Measurements from ENCODE around the gene SH3BP1. TPM values are rescaled to one million over a fixed set of nuclear protein-coding genes. Genes with fewer than 3 reads are reported as not detected.

Gene SH3BP1
- total and polyA plus RNA-seq, 2 of the 13 experiments (the other 11 are each of a cell fraction or from before 2014, with no cell fraction given) = 8.4 to 18.5 TPM

DNA sequence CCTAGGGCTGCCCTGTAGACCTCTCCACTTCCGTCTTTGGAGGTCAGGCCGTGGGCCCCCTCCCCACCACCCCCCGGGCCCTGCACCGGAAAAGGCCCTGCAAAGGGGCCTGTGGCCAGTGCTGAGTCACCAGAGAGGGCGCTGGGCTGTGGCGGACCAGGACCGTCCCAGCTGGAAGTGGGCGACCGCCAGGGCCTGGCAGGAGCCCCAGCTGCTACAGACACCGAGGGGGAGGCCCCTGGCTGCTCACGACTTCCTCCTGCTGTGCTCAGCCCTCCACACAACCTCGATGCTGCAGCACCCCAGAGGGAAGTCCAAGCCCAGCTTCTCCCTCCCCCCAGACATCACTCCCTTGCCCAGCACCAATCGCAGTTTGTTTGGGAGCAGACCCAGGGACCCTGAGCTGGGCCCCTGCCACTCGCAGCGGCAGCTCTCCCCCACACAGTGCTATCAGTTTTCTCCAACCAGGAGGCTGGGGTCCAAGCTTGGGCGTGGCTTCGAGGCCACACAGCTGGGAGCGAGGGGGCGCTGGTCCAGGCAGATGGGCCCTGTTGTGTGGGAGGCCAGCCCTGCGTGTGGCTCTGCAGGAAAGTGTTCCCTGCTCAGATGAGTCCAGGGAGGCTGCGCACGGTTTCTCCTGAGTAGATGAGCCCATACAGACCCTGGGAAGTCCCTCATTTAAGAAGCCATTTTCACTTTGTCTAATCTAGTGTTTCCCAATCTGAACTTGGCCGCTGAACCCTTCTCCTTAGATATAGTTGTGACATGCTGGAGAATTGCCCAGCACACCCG is 5.6 kb upstream of the SH3BP1 start (continued):
- TF ChIP-seq, protein P1, sequence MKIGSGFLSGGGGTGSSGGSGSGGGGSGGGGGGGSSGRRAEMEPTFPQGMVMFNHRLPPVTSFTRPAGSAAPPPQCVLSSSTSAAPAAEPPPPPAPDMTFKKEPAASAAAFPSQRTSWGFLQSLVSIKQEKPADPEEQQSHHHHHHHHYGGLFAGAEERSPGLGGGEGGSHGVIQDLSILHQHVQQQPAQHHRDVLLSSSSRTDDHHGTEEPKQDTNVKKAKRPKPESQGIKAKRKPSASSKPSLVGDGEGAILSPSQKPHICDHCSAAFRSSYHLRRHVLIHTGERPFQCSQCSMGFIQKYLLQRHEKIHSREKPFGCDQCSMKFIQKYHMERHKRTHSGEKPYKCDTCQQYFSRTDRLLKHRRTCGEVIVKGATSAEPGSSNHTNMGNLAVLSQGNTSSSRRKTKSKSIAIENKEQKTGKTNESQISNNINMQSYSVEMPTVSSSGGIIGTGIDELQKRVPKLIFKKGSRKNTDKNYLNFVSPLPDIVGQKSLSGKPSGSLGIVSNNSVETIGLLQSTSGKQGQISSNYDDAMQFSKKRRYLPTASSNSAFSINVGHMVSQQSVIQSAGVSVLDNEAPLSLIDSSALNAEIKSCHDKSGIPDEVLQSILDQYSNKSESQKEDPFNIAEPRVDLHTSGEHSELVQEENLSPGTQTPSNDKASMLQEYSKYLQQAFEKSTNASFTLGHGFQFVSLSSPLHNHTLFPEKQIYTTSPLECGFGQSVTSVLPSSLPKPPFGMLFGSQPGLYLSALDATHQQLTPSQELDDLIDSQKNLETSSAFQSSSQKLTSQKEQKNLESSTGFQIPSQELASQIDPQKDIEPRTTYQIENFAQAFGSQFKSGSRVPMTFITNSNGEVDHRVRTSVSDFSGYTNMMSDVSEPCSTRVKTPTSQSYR (CRISPR knock-in tag; IDR thresholded peaks at IDR 0.05; ENCODE audit: borderline replicate concordance) = peak; percentile 27
- TF ChIP-seq ELF4 (CRISPR knock-in tag; IDR thresholded peaks at IDR 0.05; ENCODE audit: borderline replicate concordance) (peak; percentile 59; the same call in 1 of the 2 replicates), POLR2G (IDR thresholded peaks at IDR 0.05; ENCODE audit: low read depth, low read length) (peak; percentile 87), ZNF703 (CRISPR knock-in tag; IDR thresholded peaks at IDR 0.05; ENCODE audit: borderline replicate concordance) (no peak), ZNF501 (CRISPR knock-in tag; IDR thresholded peaks at IDR 0.05) (peak; percentile 68), POLR2AphosphoS2 (IDR thresholded peaks at IDR 0.05; ENCODE audit: low read depth, low read length) (no peak), STAT5B (CRISPR knock-in tag; IDR thresholded peaks at IDR 0.05) (no peak), RFX3 (CRISPR knock-in tag; IDR thresholded peaks at IDR 0.05) (no peak), ZNF792 (CRISPR knock-in tag; IDR thresholded peaks at IDR 0.05) (no peak; the same call in 1 of the 2 replicates), SNAI1 (CRISPR knock-in tag; IDR thresholded peaks at IDR 0.05; ENCODE audit: borderline replicate concordance) (0 out of 2 replicates have a peak, but pooled peaks have one; percentile 52), EZH2 (conservative IDR thresholded peaks at IDR 0.05; ENCODE audit: low read depth, low read length) (no peak), RORA (CRISPR knock-in tag; IDR thresholded peaks at IDR 0.05) (no peak), ZEB1 (IDR thresholded peaks at IDR 0.05; ENCODE audit: insufficient replicate concordance, low read depth) (no peak), NRL (CRISPR knock-in tag; IDR thresholded peaks at IDR 0.05; ENCODE audit: borderline replicate concordance) (peak; percentile 17; the same call in 1 of the 2 replicates), FLYWCH1 (CRISPR knock-in tag; IDR thresholded peaks at IDR 0.05) (no peak; the same call in 1 of the 2 replicates), ZNF343 (CRISPR knock-in tag; IDR thresholded peaks at IDR 0.05) (no peak), AKAP8 (CRISPR knock-in tag; IDR thresholded peaks at IDR 0.05) (peak; percentile 97), HES4 (CRISPR knock-in tag; IDR thresholded peaks at IDR 0.05; ENCODE audit: borderline replicate concordance) (peak; percentile 24; the same call in 1 of the 2 replicates), SIN3B (IDR thresholded peaks at IDR 0.05; ENCODE audit: low read length) (no peak), SATB2 (CRISPR knock-in tag; IDR thresholded peaks at IDR 0.05) (no peak), ZFP36L2 (CRISPR knock-in tag; IDR thresholded peaks at IDR 0.05) (no peak)
- TF ChIP-seq, protein P2, sequence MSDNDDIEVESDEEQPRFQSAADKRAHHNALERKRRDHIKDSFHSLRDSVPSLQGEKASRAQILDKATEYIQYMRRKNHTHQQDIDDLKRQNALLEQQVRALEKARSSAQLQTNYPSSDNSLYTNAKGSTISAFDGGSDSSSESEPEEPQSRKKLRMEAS (IDR thresholded peaks at IDR 0.05) = peak; percentile 53; the same call in 1 of the 2 replicates
- TF ChIP-seq, protein P3, sequence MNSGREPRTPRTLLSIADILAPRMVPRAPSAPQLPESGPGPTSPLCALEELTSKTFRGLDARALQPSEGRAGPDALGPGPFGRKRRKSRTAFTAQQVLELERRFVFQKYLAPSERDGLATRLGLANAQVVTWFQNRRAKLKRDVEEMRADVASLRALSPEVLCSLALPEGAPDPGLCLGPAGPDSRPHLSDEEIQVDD (CRISPR knock-in tag; IDR thresholded peaks at IDR 0.05; ENCODE audit: borderline replicate concordance) = no peak
- TF ChIP-seq, protein P4, sequence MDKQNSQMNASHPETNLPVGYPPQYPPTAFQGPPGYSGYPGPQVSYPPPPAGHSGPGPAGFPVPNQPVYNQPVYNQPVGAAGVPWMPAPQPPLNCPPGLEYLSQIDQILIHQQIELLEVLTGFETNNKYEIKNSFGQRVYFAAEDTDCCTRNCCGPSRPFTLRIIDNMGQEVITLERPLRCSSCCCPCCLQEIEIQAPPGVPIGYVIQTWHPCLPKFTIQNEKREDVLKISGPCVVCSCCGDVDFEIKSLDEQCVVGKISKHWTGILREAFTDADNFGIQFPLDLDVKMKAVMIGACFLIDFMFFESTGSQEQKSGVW (CRISPR knock-in tag; IDR thresholded peaks at IDR 0.05; ENCODE audit: borderline replicate concordance) = no peak

Data from HepG2 (cell line).